GM23338 (cell line): ENCODE measurements around the gene MED16. TPM values are rescaled to one million over a fixed set of nuclear protein-coding genes. Genes with fewer than 3 reads are reported as not detected.

ENCODE experiments used
- ATAC-seq: fragments of 200-7000 bp; cut with Tn5 transposase; 3 replicates; pipeline ENCODE4 v1.9.1; 2020
- DNase-seq: peaks from one replicate; pipeline ENCODE4 v3.0.0-alpha.2; 2015; ENCODE audit warnings: low spot score
- H2AFZ ChIP-seq: fragments of 200-600 bp; sonication (generic); 2 replicates; pipeline ENCODE4 v1.8.0; 2016; ENCODE audit warnings: antibody characterized with exemption, mild to moderate bottlenecking, moderate library complexity
- H3F3A ChIP-seq: fragments of 200-600 bp; sonication (generic); replicated peaks from 2 replicates; pipeline ENCODE4 v1.8.0; 2017; ENCODE audit warnings: antibody characterized with exemption, mixed run types, low read depth
- H3K27ac ChIP-seq: fragments of 200-600 bp; sonication (generic); 2 replicates; pipeline ENCODE4 v1.6.1; 2016; ENCODE audit warnings: low read depth
- H3K27me3 ChIP-seq: fragments of 200-600 bp; sonication (generic); 2 replicates; pipeline ENCODE4 v1.8.0; 2016; ENCODE audit warnings: mild to moderate bottlenecking, mixed run types, moderate library complexity; ENCODE audit not compliant: insufficient read depth
- H3K36me3 ChIP-seq: fragments of 200-600 bp; sonication (generic); 2 replicates; pipeline ENCODE4 v1.8.0; 2016; ENCODE audit warnings: mild to moderate bottlenecking; ENCODE audit not compliant: insufficient read depth
- H3K4me1 ChIP-seq: fragments of 200-600 bp; sonication (generic); 2 replicates; pipeline ENCODE4 v1.8.0; 2016; ENCODE audit warnings: mild to moderate bottlenecking, moderate library complexity; ENCODE audit not compliant: insufficient read depth
- H3K4me2 ChIP-seq: fragments of 200-600 bp; sonication (generic); 2 replicates; pipeline ENCODE4 v1.7.1; 2017; ENCODE audit warnings: mixed run types
- H3K4me3 ChIP-seq: fragments of 200-600 bp; sonication (generic); 2 replicates; pipeline ENCODE4 v1.6.1; 2016; ENCODE audit warnings: mixed run types
- H3K79me2 ChIP-seq: fragments of 200-600 bp; sonication (generic); replicated peaks from 2 replicates; pipeline ENCODE4 v1.8.0; 2017; ENCODE audit warnings: mild to moderate bottlenecking; ENCODE audit not compliant: insufficient read depth
- H3K9me2 ChIP-seq: fragments of 200-600 bp; sonication (generic); 2 replicates; pipeline ENCODE4 v1.8.0; 2017; ENCODE audit not compliant: insufficient read depth
- H4K20me1 ChIP-seq: fragments of 200-600 bp; sonication (generic); replicated peaks from 2 replicates; pipeline ENCODE4 v1.8.0; 2017; ENCODE audit warnings: mild to moderate bottlenecking; ENCODE audit not compliant: insufficient read depth
- H3K27ac Mint-ChIP-seq: 2 replicates; pipeline ENCODE4 v1.8.0; 2020; ENCODE audit warnings: inconsistent platforms, mild to moderate bottlenecking, moderate library complexity, mixed read lengths
- H3K27me3 Mint-ChIP-seq: 3 replicates; pipeline ENCODE4 v1.8.0; 2022; ENCODE audit warnings: low read depth, mild to moderate bottlenecking, moderate library complexity, mixed read lengths, inconsistent platforms; ENCODE audit not compliant: insufficient read depth, poor library complexity
- H3K36me3 Mint-ChIP-seq: 3 replicates; pipeline ENCODE4 v1.8.0; 2021; ENCODE audit warnings: low read depth, mild to moderate bottlenecking, inconsistent platforms, moderate library complexity, mixed read lengths
- H3K4me1 Mint-ChIP-seq: 3 replicates; pipeline ENCODE4 v1.8.0; 2020; ENCODE audit warnings: mild to moderate bottlenecking, inconsistent platforms, mixed read lengths
- H3K4me3 Mint-ChIP-seq: 3 replicates; pipeline ENCODE4 v1.8.0; 2021; ENCODE audit warnings: moderate library complexity, mild to moderate bottlenecking, inconsistent platforms, mixed read lengths
- H3K9me3 Mint-ChIP-seq: 3 replicates; pipeline ENCODE4 v1.8.0; 2020; ENCODE audit warnings: moderate library complexity, mild to moderate bottlenecking, inconsistent platforms, mixed read lengths
- CREB1 ChIP-seq: fragments of 250-450 bp; sonication (Bioruptor Pico); IDR thresholded peaks from 2 replicates; pipeline ENCODE4 v1.5.0; 2020; ENCODE audit warnings: low read depth, mild to moderate bottlenecking, moderate library complexity
- EZH2 ChIP-seq: fragments of 200-600 bp; sonication (generic); IDR thresholded peaks from one replicate; pipeline ENCODE4 v1.8.0; 2017; ENCODE audit warnings: antibody characterized with exemption, mild to moderate bottlenecking, low read depth; ENCODE audit not compliant: unreplicated experiment
- EZH2phosphoT487 ChIP-seq: fragments of 200-600 bp; sonication (generic); IDR thresholded peaks from one replicate; pipeline ENCODE4 v1.8.1; 2018; ENCODE audit warnings: antibody characterized with exemption; ENCODE audit not compliant: unreplicated experiment
- JUNB ChIP-seq: IDR thresholded peaks from one replicate; pipeline ENCODE4 v1.6.1; 2016; ENCODE audit warnings: antibody characterized with exemption; ENCODE audit not compliant: unreplicated experiment
- NANOG ChIP-seq: IDR thresholded peaks from 2 replicates; pipeline ENCODE4 v1.6.1; 2016; ENCODE audit warnings: antibody characterized with exemption, borderline replicate concordance
- POLR2AphosphoS5 ChIP-seq: IDR thresholded peaks from 2 replicates; pipeline ENCODE4 v1.6.1; 2016; ENCODE audit warnings: antibody characterized with exemption, low read depth
- STAT1 ChIP-seq: IDR thresholded peaks from one replicate; pipeline ENCODE4 v1.6.1; 2016; ENCODE audit warnings: antibody characterized with exemption; ENCODE audit not compliant: unreplicated experiment
- ZNF114 ChIP-seq: fragments of 250-450 bp; sonication (Bioruptor Pico); IDR thresholded peaks from 2 replicates; pipeline ENCODE4 v1.5.0; 2020; ENCODE audit warnings: mild to moderate bottlenecking, moderate library complexity
- ZNF331 ChIP-seq: fragments of 250-450 bp; sonication (Bioruptor Pico); IDR thresholded peaks from 2 replicates; pipeline ENCODE4 v1.5.0; 2020; ENCODE audit warnings: low read depth, mild to moderate bottlenecking, moderate library complexity
- polyA plus RNA-seq: library from polyadenylated mRNA; unstranded; fragments of >200 nt; fragmentation: Nextera tagmentation; extraction: Ambion mirVana; gene quantifications from 2 replicates; pipeline ENCODE4 v1.2.1, GENCODE V29; 2016
- total RNA-seq: library from RNA; depleted of rRNA; stranded (reverse); fragments of >200 nt; shearing (Covaris generic); gene quantifications from 2 replicates; pipeline ENCODE4 v1.2.3, GENCODE V29; 2014
- TF ChIP-seq, protein P1 (sequence below): IDR thresholded peaks from one replicate; pipeline ENCODE4 v1.6.1; 2018; ENCODE audit warnings: antibody characterized with exemption; ENCODE audit not compliant: unreplicated experiment
- TF ChIP-seq, protein P2 (sequence below): IDR thresholded peaks from 2 replicates; pipeline ENCODE4 v1.6.1; 2016; ENCODE audit warnings: antibody characterized with exemption
- TF ChIP-seq, protein P3 (sequence below), 2 experiments: fragments of 200-600 bp in 1 of 2; sonication (generic) in 1 of 2; conservative IDR thresholded peaks; 2 replicates each; pipeline versions ENCODE4 v1.5.1 to v1.6.1; 2016 to 2017; ENCODE audit warnings: antibody characterized with exemption in 2 of 2, low read depth in 2 of 2, mild to moderate bottlenecking in 2 of 2, moderate library complexity in 1 of 2
- TF ChIP-seq, protein P4 (sequence below): fragments of 250-450 bp; sonication (Bioruptor Pico); IDR thresholded peaks from 2 replicates; pipeline ENCODE4 v1.5.0; 2020; ENCODE audit warnings: mild to moderate bottlenecking, moderate library complexity

The MED16 gene
- total and polyA plus RNA-seq, 2 experiments from 2014 or later: 52.7 to 73.6 TPM

DNA sequence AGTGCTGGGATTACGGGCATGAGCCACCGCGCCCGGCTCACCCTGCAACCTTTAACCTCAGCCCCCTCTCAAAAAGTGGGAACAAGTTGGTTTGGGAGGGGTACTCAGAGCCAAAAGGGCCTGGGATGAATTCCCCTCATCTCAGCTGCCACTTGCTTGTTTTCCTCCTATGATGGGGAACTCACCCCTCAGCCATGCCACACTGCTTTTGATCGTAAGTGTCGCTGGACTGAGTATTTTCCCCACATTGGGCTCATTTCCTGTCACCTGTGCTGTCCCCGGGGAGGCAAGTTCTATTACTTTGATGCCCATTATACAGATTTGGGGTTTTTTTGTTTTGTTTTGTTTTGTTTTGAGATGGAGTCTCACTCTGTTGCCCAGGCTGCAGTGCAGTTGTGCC is 13.5 kb upstream of the MED16 start:
- Histone ChIP-seq H3K27ac (no peak overlapping the region), H3K36me3 (no peaks in the 10 kb centered on the region), H3K4me3 (no peak overlapping the region), H3K27me3 (no peaks in the 10 kb centered on the region), H3K4me2 (no peak overlapping the region), H3K79me2 (peaks cover 63% of the 10 kb centered on the region), H3K4me1 (peaks cover 5% of the 10 kb centered on the region; the same call in 1 of the 2 replicates), H4K20me1 (peaks cover 46% of the 10 kb centered on the region), H2AFZ (no peak overlapping the region), H3K9me2 (no peaks in the 10 kb centered on the region), H3F3A (peaks cover 14% of the 10 kb centered on the region; the same call in 1 of the 2 replicates)
- ATAC-seq (no peak), DNase-seq (no peak)
- H3K4me3 Mint-ChIP-seq: no peak overlapping the region
- peaks cover 10% of the 10 kb centered on the region for H3K27me3 Mint-ChIP-seq
- peaks cover 12% of the 10 kb centered on the region; the same call in 2 of the 3 replicates for H3K36me3 Mint-ChIP-seq
- TF ChIP-seq POLR2AphosphoS5: no peak
- TF ChIP-seq JUNB: no peak
- TF ChIP-seq, protein P1, sequence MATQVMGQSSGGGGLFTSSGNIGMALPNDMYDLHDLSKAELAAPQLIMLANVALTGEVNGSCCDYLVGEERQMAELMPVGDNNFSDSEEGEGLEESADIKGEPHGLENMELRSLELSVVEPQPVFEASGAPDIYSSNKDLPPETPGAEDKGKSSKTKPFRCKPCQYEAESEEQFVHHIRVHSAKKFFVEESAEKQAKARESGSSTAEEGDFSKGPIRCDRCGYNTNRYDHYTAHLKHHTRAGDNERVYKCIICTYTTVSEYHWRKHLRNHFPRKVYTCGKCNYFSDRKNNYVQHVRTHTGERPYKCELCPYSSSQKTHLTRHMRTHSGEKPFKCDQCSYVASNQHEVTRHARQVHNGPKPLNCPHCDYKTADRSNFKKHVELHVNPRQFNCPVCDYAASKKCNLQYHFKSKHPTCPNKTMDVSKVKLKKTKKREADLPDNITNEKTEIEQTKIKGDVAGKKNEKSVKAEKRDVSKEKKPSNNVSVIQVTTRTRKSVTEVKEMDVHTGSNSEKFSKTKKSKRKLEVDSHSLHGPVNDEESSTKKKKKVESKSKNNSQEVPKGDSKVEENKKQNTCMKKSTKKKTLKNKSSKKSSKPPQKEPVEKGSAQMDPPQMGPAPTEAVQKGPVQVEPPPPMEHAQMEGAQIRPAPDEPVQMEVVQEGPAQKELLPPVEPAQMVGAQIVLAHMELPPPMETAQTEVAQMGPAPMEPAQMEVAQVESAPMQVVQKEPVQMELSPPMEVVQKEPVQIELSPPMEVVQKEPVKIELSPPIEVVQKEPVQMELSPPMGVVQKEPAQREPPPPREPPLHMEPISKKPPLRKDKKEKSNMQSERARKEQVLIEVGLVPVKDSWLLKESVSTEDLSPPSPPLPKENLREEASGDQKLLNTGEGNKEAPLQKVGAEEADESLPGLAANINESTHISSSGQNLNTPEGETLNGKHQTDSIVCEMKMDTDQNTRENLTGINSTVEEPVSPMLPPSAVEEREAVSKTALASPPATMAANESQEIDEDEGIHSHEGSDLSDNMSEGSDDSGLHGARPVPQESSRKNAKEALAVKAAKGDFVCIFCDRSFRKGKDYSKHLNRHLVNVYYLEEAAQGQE: no peak
- no peak for TF ChIP-seq NANOG
- TF ChIP-seq ZNF114 (CRISPR knock-in tag): no peak
- TF ChIP-seq, protein P2, sequence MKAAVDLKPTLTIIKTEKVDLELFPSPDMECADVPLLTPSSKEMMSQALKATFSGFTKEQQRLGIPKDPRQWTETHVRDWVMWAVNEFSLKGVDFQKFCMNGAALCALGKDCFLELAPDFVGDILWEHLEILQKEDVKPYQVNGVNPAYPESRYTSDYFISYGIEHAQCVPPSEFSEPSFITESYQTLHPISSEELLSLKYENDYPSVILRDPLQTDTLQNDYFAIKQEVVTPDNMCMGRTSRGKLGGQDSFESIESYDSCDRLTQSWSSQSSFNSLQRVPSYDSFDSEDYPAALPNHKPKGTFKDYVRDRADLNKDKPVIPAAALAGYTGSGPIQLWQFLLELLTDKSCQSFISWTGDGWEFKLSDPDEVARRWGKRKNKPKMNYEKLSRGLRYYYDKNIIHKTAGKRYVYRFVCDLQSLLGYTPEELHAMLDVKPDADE: no peak
- TF ChIP-seq, protein P3, sequence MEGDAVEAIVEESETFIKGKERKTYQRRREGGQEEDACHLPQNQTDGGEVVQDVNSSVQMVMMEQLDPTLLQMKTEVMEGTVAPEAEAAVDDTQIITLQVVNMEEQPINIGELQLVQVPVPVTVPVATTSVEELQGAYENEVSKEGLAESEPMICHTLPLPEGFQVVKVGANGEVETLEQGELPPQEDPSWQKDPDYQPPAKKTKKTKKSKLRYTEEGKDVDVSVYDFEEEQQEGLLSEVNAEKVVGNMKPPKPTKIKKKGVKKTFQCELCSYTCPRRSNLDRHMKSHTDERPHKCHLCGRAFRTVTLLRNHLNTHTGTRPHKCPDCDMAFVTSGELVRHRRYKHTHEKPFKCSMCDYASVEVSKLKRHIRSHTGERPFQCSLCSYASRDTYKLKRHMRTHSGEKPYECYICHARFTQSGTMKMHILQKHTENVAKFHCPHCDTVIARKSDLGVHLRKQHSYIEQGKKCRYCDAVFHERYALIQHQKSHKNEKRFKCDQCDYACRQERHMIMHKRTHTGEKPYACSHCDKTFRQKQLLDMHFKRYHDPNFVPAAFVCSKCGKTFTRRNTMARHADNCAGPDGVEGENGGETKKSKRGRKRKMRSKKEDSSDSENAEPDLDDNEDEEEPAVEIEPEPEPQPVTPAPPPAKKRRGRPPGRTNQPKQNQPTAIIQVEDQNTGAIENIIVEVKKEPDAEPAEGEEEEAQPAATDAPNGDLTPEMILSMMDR (conservative IDR thresholded peaks at IDR 0.05; ENCODE audit: low read depth in 2 of 2): no peak
- no peak for TF ChIP-seq EZH2
- TF ChIP-seq, protein P4, sequence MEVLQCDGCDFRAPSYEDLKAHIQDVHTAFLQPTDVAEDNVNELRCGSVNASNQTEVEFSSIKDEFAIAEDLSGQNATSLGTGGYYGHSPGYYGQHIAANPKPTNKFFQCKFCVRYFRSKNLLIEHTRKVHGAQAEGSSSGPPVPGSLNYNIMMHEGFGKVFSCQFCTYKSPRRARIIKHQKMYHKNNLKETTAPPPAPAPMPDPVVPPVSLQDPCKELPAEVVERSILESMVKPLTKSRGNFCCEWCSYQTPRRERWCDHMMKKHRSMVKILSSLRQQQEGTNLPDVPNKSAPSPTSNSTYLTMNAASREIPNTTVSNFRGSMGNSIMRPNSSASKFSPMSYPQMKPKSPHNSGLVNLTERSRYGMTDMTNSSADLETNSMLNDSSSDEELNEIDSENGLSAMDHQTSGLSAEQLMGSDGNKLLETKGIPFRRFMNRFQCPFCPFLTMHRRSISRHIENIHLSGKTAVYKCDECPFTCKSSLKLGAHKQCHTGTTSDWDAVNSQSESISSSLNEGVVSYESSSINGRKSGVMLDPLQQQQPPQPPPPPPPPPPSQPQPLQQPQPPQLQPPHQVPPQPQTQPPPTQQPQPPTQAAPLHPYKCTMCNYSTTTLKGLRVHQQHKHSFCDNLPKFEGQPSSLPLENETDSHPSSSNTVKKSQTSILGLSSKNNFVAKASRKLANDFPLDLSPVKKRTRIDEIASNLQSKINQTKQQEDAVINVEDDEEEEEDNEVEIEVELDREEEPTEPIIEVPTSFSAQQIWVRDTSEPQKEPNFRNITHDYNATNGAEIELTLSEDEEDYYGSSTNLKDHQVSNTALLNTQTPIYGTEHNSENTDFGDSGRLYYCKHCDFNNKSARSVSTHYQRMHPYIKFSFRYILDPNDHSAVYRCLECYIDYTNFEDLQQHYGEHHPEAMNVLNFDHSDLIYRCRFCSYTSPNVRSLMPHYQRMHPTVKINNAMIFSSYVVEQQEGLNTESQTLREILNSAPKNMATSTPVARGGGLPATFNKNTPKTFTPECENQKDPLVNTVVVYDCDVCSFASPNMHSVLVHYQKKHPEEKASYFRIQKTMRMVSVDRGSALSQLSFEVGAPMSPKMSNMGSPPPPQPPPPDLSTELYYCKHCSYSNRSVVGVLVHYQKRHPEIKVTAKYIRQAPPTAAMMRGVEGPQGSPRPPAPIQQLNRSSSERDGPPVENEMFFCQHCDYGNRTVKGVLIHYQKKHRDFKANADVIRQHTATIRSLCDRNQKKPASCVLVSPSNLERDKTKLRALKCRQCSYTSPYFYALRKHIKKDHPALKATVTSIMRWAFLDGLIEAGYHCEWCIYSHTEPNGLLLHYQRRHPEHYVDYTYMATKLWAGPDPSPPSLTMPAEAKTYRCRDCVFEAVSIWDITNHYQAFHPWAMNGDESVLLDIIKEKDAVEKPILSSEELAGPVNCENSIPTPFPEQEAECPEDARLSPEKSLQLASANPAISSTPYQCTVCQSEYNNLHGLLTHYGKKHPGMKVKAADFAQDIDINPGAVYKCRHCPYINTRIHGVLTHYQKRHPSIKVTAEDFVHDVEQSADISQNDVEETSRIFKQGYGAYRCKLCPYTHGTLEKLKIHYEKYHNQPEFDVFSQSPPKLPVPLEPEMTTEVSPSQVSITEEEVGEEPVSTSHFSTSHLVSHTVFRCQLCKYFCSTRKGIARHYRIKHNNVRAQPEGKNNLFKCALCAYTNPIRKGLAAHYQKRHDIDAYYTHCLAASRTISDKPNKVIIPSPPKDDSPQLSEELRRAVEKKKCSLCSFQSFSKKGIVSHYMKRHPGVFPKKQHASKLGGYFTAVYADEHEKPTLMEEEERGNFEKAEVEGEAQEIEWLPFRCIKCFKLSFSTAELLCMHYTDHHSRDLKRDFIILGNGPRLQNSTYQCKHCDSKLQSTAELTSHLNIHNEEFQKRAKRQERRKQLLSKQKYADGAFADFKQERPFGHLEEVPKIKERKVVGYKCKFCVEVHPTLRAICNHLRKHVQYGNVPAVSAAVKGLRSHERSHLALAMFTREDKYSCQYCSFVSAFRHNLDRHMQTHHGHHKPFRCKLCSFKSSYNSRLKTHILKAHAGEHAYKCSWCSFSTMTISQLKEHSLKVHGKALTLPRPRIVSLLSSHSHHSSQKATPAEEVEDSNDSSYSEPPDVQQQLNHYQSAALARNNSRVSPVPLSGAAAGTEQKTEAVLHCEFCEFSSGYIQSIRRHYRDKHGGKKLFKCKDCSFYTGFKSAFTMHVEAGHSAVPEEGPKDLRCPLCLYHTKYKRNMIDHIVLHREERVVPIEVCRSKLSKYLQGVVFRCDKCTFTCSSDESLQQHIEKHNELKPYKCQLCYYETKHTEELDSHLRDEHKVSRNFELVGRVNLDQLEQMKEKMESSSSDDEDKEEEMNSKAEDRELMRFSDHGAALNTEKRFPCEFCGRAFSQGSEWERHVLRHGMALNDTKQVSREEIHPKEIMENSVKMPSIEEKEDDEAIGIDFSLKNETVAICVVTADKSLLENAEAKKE: no peak
- no peak for TF ChIP-seq EZH2phosphoT487
- TF ChIP-seq STAT1: no peak
- no peak for TF ChIP-seq CREB1
- TF ChIP-seq ZNF331: no peak
- H3K27ac Mint-ChIP-seq: no peak overlapping the region
- no peaks in the 10 kb centered on the region for H3K9me3 Mint-ChIP-seq
- peaks cover 2% of the 10 kb centered on the region; the same call in 2 of the 3 replicates for H3K4me1 Mint-ChIP-seq
